HG02840 (cell line): Measurements from ENCODE around the gene ANO6.
"Not testable (repeated sequence)": the region's sequence is repeated elsewhere in the genome, so short reads cannot be mapped to it uniquely, and the experiment has no call there.

Source experiments
- ATAC-seq: cut with Tn5 transposase; IDR thresholded peaks from one replicate; pipeline ENCODE4 v1.9.1; 2021; ENCODE audit warnings: mild to moderate bottlenecking, moderate library complexity, moderate number of reproducible peaks; ENCODE audit not compliant: unreplicated experiment, low FRiP score

The ANO6 gene

DNA sequence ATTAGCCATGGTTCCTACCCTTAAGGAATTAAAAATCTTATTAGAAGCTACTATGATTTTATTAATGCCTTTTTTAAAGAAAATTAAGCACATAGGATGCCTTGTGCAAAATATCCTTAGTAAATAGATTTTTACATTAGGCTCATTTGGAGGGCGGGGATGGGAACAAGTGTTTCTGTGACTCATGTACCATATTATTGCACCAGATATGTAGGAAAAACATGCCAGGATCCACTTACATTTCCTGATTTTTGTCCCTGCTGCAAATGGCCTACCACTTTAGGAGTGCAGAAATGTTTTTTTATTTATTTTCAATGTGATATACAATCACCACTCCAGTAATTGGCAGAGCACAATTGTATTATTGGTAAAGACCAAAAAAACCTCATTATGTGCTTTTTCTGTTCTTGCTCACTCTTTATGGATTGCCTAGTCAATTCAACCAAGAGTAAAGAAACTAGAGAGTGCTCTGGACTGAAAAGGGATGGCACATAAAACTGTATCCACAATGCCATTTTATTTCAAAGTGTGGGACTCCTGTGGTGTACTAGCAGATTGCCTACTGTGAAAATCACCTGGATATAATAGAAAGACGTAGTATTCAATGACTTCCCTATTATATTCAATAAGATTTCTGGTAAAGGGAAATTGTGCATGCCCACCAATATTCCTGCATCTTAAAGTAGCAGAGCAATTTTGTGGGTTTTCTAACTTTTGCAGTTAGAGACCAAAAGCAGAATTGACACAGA is 86.9 kb downstream of the ANO6 start:
- no peak for ATAC-seq

DNA sequence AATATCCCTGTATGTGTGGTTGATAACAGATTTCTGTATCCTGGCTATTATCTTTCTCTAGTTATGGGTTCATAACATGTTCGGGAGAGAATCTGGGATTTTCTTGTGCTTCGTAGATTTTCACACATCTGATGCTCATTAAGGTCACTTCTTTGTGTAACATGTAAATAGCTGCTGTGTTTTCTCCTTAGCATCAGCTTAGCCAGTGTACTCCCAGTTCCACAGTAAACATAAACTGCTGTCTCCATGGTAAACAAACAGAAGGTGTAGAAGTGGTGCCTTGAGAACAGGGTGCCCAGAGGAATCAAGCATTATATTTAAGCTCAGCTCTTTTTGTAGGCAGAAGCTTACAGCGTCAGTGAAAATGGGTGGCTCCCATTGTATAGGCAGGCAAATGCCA is 88.0 kb downstream of the ANO6 start:
- no peak for ATAC-seq

DNA sequence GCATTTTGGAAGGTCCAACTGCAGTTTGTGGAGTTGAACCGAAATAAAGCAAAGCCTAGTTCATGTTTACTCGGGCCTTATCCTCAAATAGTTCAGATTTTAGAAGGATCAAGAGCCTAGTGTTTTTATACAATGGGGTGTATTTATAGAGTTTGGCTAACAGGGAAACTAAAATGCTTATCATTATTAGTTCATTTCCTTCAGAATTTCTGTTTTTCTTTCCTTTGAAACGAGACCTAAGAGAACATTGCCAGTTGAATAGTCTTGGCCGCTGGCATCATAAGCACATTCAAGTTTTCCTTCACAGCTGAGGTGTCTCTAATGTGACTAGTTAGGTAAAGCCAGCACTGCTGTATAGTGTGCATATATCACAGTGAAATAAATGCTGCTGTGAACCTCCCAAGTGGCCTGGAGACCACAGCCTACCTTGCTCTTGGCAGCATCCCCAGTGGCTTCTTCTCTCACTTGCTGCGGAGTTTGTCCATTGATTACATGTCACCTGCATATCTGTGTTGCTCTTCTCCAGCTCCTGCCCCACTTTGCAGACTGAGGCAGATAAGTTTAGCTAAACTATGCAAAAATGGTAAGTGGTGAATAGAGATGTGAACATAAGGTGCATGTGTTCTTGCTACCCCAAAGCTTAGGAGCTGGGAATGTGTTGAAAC is 88.8 kb downstream of the ANO6 start:
- ATAC-seq = no peak

GRCh38 chr12:45305907-45306306 is 90.0 kb downstream of the ANO6 start:
- ATAC-seq = no peak

- ATAC-seq = no peak
Measured at GRCh38 chr12:45309836-45310626, 94.1 kb downstream of the ANO6 start.

- ATAC-seq = no peak
Measured at GRCh38 chr12:45310627-45310968, 94.7 kb downstream of the ANO6 start.

DNA sequence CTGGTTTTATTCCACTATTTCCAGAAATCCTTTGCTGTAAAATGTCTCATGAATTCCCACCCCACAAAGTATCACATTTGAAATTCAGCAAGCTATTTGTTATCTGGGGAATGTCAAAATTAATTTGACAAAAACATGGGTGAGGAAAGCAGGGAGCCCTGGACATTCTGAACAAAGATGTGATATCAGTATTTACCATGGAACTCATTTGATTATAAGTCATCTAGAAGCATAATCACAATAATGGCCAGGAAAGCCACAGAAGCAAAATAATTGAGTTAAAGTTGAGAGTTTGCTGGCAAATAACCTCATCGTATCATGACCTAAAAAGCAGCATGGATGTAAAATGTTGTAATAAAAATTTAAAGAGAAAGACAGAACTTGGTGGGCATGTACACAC is 96.1 kb downstream of the ANO6 start:
- no peak for ATAC-seq

DNA sequence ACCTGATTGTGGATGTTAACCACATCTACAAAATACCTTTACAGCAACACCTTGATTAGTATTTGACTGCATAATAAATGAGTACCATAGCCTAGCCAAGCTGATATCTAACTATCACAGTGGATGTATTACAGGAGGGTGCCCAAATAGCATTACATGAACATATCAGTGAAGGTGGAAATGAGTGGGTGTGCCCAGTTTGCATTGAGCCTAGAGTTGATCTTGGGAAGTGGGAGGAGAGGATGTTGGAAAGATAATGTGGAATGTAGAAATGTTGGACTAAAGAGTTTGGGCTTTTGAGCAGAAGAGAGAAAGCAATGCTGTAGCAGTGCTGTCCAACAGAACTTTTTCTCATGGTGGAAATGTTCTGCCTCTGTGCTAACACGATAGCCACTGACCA is 98.9 kb downstream of the ANO6 start:
- no peak for ATAC-seq

DNA sequence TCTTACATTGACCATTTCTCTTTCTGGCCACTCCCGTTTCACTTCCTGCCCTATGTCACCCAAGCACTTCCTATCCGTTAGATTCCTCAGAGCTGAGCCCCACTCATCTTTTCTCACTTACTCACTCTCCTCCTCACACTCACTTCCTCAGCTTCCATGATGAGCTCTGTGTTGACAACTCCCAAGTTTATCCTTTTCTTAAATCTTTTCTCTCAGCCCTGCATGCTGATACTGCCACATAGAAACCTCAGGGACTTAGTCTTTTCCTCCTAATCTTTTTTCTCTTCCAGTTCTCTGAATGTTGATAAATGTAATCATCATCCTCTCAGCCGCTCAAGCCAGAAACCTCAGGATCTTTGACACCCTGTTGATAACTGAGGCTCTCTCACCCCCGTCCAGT is 99.6 kb downstream of the ANO6 start:
- no peak for ATAC-seq

DNA sequence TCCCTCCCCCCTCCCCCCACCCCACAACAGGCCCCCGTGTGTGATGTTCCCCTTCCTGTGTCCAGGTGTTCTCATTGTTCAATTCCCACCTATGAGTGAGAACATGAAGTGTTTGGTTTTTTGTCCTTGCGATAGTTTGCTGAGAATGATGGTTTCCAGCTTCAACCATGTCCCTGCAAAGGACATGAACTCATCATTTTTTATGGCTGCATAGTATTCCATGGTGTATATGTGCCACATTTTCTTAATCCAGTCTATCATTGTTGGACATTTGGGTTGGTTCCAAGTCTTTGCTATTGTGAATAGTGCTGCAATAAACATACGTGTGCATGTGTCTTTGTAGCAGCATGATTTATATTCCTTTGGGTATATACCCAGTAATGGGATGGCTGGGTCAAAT is 101.4 kb downstream of the ANO6 start:
- ATAC-seq = not testable (repeated sequence)

GRCh38 chr12:45322810-45323209 is 106.9 kb downstream of the ANO6 start:
- no peak for ATAC-seq

DNA sequence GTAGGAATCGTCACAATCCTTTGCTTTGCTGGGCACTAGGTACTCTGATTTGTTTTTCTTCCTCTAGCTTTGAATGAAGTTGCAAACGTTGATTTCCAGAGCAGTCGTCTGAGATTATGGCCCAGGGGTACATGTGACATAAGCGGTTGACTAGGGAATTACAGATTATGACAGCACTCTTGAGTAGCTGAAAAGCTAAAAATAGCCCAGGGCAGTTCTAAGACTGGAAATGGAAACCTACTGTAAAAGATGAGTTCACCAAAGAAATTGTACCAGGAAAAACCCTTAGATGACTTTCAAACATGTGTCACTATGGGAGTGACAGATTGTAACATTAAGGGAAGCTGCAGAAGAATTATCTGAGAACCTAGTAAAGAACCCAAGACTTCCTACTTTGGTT is 108.5 kb downstream of the ANO6 start:
- ATAC-seq = no peak

- ATAC-seq = no peak
Measured at GRCh38 chr12:45326358-45326975, 110.6 kb downstream of the ANO6 start.

DNA sequence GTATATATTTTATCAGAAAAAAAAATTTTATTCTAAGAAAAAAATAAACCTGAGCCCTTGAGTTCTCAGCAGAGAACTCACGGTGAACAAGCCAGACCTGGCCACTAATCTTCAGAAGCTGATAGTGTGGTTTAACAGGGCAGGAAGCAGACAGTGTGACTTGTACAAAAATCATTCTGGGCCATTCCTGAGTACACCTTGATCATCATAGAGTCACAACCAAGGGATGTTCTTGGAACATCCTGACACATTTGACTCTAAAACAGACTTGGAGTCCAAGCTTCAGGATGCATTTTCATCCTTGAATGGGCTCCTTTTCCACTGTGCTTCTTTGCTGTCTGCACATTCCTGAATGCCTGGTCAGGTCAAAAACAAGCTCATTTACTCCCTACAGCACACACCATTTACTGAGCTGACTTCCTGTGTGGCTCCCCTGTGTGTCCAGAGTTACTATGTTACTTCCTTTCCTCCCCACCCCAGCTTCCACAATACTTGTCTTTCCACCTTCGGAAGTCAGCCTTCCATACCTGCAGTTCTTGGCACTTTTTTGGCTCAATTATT is 112.0 kb downstream of the ANO6 start:
- ATAC-seq = no peak

- ATAC-seq = no peak
Measured at GRCh38 chr12:45329238-45329637, 113.3 kb downstream of the ANO6 start.

DNA sequence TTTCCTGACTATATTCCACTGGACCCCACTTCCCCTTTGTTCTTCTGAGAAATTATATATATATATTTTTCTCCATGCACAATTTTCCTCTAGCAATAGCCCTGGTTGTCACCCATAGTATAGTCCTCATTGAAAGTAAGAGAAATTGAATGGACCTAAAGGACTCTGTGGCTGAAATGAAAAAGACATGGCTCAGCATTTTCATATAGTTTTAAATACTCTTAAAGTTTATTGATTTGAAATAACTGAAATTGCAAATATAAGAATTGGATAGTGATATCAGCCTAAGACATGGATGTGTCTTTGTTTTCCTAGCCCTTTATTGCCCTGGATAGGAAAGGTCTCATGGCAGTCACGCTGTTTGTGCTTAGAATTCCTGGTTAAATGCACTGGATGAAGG is 113.8 kb downstream of the ANO6 start:
- ATAC-seq = no peak

DNA sequence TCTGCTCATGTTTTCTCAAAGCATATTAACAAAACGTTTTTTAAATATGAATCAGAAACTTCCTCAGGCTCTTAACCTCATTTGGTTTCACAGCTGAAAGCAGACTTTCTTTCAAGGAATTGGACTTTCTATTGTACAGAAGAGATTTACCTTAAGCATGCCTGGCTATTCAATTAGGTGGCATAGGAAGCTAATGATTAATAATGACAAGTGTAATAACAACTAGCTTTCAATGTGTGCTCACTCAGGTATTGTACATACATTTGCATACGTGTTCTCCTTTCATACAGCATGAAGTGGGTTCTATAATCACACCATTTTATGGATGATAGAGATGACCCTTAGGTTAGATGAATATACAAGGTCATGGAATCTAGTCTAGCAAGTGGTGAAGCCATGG is 115.7 kb downstream of the ANO6 start:
- ATAC-seq = no peak

GRCh38 chr12:45334396-45334795 is 118.5 kb downstream of the ANO6 start:
- ATAC-seq = no peak

DNA sequence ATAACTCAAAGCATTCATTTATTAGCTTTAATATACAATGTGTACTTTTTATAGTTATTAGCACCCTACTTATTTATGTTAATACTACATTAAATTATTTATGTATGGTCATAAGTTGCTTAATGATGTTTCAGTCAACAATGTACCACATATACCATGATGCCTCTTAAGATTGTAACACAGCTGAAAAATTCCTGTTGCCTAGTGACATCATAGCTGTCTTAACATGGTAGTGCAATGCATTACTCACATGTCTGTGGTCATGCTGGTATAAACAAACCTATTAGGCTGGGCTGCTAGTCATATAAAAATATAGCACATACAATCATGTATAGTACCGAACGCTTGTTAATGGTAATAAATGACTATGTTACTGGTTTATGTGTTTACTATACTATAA is 120.4 kb downstream of the ANO6 start:
- no peak for ATAC-seq

GRCh38 chr12:45336762-45337596 is 121.1 kb downstream of the ANO6 start:
- ATAC-seq = no peak
